ENCODE measurements around the gene COX7C.

COX7C gene

GRCh38 chr5:86665984-86666760 lies 48.4 kb downstream of the COX7C start:
- TF ChIP-seq CTCF (IDR thresholded peaks at IDR 0.05; ENCODE audit: extremely low read depth, missing control alignments) = no peak
- no peak for DNase-seq (ENCODE audit: low spot score)

GRCh38 chr5:86666981-86667380 lies 49.2 kb downstream of the COX7C start:
- no peak for TF ChIP-seq CTCF (IDR thresholded peaks at IDR 0.05; ENCODE audit: extremely low read depth, missing control alignments)
- DNase-seq (ENCODE audit: low spot score) = no peak
